Colon (tissue), 2 donors: Measurements from ENCODE around the gene GAK.

Experiments
- FAIRE-seq: peaks from 2 replicates; lab custom pipeline; 2012; peaks lifted over from hg19 to GRCh38; lab: Jason Lieb, UNC
- donor health status: control.
- donor health status: control.

GAK gene

GRCh38 chr4:907103-907400 is 25.1 kb downstream of the GAK start:
- FAIRE-seq = no peak

- no peak for FAIRE-seq
Observed at GRCh38 chr4:906339-907102, 25.6 kb downstream of the GAK start.

GRCh38 chr4:905485-906338 is 26.4 kb downstream of the GAK start:
- no peak for FAIRE-seq

GRCh38 chr4:903066-904046 is 28.8 kb downstream of the GAK start:
- no peak for FAIRE-seq

DNA sequence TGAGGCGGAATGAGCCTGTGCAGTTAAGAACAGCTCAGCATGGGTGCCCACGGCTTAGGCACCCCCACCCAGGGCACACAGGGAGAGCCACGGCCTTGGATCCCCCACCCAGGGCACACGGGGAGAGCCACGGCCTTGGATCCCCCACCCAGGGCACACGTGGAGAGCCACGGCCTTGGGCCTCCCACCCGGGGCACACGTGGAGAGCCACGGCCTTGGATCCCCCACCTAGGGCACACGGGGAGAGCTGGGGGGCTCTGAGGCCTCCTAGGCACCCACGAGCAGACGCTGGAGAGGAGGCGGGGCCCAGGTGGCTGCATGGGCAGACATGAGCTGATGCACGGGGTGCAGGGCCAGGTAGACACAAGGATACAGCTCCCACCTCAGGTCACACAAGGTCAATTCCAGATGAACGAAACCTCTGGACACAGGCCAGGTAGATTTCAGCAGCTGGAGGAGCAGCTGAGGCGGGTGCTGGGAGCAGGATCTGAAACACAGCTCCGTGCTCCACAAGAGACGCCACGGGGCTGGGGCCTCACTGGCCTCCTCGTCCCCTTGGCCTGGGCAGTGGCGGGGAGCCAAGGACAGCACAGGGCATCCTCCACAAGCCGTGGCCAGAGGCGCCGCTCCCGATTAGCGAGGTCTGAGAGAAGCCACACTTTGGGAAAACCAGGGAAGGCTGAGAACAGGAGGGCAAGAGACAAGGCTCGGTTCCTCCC is 30.8 kb downstream of the GAK start:
- no peak for FAIRE-seq

DNA sequence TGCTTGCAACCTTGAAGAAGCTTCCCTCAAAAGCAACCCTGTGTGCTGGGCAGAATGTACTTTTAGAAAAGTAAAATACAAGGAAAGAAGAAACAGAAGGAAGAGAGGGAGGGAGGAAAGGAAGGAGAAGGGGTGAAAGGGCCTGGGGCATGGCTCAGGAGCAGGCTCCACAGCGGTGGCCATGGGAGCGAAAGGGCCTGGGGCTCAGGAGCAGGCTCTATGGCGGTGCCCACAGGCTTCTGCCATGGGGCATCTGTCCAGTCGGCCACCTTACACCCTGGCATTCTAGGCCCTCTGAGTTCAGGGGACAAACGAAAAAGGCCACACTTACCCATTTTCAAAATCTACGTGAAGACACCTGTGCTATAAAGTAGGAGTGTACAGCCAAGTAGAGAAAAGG is 31.4 kb downstream of the GAK start:
- FAIRE-seq = no peak

- FAIRE-seq = no peak
Observed at GRCh38 chr4:900073-900472, 32.0 kb downstream of the GAK start.

DNA sequence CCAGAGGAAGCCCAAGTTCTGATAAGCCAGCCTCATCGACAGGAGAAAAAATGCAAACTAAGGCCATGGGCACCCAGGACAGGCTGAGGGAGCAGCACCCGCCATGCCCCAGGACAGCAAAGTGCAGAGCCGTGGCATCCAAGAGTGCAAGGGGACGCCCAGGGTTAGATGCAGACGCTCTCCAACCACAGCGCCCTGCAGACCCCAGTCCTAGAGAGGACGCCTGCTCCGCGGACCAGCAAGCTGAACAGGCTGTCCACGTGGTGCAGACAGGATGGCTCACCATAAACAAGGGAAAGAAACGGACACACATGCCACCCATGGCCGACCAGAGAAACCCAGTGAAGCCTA is 32.6 kb downstream of the GAK start:
- FAIRE-seq = no peak

DNA sequence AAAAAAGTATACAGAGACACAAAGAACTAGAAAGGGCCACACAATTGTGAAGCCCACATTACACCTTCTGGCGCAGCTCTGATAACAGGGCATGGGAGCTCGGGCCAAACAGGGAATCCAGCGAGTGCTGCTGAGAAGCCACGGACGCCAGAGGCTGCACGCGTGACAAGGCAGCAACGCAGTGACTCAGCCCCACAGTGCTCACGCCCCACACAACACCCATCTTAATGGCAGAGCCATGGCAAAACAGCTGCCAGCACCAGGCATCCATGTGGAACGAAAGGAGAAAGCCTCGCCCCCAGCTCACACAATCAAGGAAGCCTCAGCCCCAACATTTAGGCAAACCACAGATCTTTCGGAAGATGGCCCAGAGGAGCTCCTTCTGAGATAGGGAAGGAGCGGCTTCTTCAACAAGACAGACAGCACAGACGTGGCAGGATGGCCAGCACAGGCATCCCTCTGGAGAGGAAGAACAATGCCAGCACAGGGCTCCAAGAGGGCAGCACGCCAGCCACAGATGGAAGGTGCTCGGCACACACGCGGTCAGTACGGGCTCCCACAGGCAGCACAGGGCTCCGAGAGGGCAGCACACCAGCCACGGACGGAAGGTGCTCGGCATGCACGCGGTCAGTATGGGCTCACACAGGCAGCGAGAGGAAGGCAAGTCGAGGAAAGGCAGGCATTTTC is 33.1 kb downstream of the GAK start:
- no peak for FAIRE-seq

GRCh38 chr4:898123-898522 is 34.0 kb downstream of the GAK start:
- no peak for FAIRE-seq

DNA sequence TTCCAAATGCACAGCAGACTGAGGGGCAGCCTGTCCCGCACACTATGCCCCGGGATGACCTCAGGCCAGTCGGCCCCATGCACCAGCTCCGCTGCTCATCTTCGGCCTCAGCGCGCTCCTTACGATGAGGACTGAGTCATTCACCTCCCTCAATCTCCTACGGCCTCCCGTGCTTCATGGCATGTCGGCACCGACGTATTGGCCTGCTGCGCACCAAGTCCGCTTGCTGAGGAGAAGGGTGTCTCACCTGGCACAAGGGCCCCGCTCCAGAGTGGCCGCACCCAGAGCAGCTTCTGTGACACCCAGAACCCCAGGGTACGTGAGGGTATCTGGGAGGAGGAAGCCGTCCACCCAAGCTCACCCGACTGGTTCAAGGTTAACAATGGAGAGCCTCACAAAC is 35.5 kb downstream of the GAK start:
- no peak for FAIRE-seq

- FAIRE-seq = no peak
Observed at GRCh38 chr4:896216-896615, 35.9 kb downstream of the GAK start.

DNA sequence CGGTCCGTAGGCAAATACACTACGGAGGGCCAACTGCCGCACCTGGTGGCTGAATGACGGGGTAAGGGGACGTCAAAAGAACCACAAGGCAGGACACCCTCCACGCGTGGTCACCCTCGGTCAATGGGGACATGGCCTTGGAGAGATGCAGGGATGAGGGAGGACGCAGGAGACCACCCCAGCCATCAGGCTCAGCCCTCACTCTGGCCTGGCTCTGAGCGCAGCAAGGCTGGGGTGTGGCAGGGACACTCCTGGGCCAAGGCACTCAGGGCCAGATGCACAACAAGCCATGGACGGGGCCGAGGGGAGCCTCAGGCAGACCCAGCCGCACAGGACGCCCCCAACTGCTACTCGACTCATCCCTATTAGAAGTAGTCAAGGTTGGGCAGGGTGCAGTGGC is 36.5 kb downstream of the GAK start:
- FAIRE-seq = no peak

DNA sequence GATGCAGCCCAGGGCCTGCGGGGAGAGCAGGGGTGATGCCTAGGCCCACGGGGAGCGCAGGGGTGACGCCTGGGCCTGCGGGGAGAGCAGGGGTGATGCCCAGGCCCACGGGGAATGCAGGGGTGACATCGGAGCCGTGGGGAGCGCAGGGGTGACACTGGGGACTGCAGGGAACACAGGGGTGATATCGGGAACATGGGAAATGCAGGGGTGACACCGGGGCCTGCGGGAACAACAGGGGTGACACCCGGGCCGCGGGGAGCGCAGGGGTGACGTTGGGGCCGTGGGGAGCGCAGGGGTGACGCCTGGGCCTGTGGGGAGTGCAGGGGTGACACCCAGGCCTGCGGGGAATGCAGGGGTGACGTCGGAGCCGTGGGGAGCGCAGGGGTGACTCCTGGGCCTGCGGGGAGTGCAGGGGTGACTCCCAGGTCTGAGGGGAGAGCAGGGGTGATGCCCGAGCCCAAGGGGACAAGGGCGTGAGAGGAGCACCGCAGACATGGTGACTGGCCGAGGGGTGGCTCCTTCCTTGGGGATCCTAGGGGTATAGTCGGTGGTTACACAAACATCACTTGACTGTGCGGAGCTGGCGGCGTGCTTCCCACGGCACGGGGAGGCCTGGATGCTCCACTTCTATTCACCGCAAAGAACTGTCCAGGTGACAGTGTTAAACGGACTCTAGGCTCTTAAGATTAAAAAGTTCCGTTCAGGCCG is 38.0 kb downstream of the GAK start:
- FAIRE-seq = no peak

- no peak for FAIRE-seq
Observed at GRCh38 chr4:893276-893994, 38.7 kb downstream of the GAK start.

GRCh38 chr4:892780-893179 is 39.3 kb downstream of the GAK start:
- no peak for FAIRE-seq

- no peak for FAIRE-seq
Observed at GRCh38 chr4:891747-892146, 40.4 kb downstream of the GAK start.

DNA sequence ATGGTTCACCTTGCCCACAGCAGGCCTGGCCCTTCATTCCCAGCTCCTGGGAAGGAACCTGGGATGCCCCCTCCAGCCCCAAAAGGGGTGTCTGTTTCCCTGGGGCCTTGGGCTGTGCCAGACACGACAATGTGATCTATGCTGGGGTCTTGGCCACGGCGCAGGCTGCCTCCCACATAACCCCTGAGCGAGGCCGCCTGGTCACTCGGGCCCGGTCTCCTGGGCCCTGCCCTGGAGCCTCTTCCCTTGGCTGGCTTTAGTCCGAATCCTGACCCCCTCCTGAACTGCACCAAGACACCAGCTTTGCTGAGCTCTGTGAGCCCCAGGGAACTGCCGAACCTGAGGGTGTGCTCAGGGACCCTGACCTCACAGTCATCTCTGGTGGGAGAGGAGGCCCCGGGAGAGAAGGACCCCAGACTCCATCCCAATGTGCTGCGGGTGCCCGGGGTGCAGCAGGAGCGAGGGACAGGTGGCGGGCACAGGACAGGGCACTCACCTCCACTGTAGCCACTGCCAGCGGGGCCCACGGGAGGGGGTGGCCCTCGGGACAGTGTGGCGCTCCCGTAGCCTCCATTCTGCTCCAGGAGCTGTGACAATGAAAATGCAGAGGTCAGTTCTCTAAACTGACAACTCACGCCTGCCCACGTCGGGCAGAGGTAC is 42.0 kb downstream of the GAK start:
- no peak for FAIRE-seq

- no peak for FAIRE-seq
Observed at GRCh38 chr4:889516-889915, 42.6 kb downstream of the GAK start.

DNA sequence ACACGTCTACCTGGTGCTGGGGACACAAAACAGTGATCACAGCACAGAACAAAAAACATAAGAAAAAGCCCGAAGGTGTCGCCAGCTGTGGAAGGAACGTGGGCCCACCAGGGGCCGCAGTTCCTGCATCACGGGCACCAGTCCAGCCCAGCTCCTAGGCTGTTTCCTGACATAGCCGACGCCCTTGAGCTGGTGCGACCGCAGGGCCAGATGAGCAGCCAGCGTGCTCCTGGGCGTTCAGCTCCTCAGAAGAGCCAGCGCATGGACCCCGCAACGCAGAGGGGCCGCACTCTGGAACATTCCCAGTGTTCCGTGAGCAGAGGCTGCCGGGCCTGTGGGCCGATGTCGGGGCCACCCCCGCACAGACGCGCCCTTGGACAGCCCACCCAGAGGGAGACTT is 44.1 kb downstream of the GAK start:
- no peak for FAIRE-seq
